Esophagus (tissue), 2 donors: ENCODE results near the gene SLC12A5. TPM values are rescaled to one million over a fixed set of nuclear protein-coding genes. Genes with fewer than 3 reads are reported as not detected.
A peak's percentile ranks its signal among the peaks of the same experiment; 100 is the strongest.

Experiments
- H3K27ac ChIP-seq, 2 donors: one replicate each; pipeline ENCODE4 v1.5.1; 2013; ENCODE audit warnings: low read depth in 2 of 2, mild to moderate bottlenecking in 2 of 2, inconsistent platforms in 1 of 2, low read length in 1 of 2, moderate library complexity in 1 of 2
- H3K27me3 ChIP-seq, 2 donors: one replicate each; pipeline ENCODE4 v1.6.1; 2013; ENCODE audit warnings: low read length in 2 of 2, control low read depth in 1 of 2, mild to moderate bottlenecking in 1 of 2; ENCODE audit not compliant: insufficient read depth in 2 of 2, control insufficient read depth in 1 of 2
- H3K36me3 ChIP-seq, 2 donors: one replicate each; pipeline ENCODE4 v1.6.1; 2013; ENCODE audit warnings: low read length in 1 of 2; ENCODE audit not compliant: control insufficient read depth in 2 of 2, insufficient read depth in 2 of 2
- H3K4me1 ChIP-seq, 2 donors: one replicate each; pipeline ENCODE4 v1.6.1; 2013; ENCODE audit warnings: low read length in 1 of 2; ENCODE audit not compliant: control insufficient read depth in 2 of 2, insufficient read depth in 2 of 2
- H3K4me3 ChIP-seq, 2 donors: one replicate each; pipeline ENCODE4 v1.5.1; 2013; ENCODE audit warnings: low read length in 2 of 2, mild to moderate bottlenecking in 2 of 2, low read depth in 1 of 2, moderate library complexity in 1 of 2
- H3K9me3 ChIP-seq, 2 donors: one replicate each; pipeline ENCODE4 v1.6.1; 2013; ENCODE audit warnings: mild to moderate bottlenecking in 2 of 2, low read depth in 1 of 2, low read length in 1 of 2, moderate library complexity in 1 of 2; ENCODE audit not compliant: control insufficient read depth in 2 of 2, insufficient read depth in 1 of 2
- WGBS, 2 donors: extraction: QIAGEN DNeasy Blood & Tissue Kit; methylation state at CpG; one replicate each; pipeline ENCODE4 v1.1.7; 2013; 5-methylcytosine and 5-hydroxymethylcytosine counted together
- polyA plus RNA-seq, 2 donors: library from polyadenylated mRNA; stranded (reverse); fragments of 200-250 nt; gene quantifications; one replicate each; pipeline ENCODE4 v1.2.3, GENCODE V29; 2013
- donor health status: healthy with polysubstance abuse.
- donor health status: Bipolar disorder and iron deficiency.

SLC12A5 gene
- polyA plus RNA-seq, 2 donors: 0.25 to 0.77 TPM

DNA sequence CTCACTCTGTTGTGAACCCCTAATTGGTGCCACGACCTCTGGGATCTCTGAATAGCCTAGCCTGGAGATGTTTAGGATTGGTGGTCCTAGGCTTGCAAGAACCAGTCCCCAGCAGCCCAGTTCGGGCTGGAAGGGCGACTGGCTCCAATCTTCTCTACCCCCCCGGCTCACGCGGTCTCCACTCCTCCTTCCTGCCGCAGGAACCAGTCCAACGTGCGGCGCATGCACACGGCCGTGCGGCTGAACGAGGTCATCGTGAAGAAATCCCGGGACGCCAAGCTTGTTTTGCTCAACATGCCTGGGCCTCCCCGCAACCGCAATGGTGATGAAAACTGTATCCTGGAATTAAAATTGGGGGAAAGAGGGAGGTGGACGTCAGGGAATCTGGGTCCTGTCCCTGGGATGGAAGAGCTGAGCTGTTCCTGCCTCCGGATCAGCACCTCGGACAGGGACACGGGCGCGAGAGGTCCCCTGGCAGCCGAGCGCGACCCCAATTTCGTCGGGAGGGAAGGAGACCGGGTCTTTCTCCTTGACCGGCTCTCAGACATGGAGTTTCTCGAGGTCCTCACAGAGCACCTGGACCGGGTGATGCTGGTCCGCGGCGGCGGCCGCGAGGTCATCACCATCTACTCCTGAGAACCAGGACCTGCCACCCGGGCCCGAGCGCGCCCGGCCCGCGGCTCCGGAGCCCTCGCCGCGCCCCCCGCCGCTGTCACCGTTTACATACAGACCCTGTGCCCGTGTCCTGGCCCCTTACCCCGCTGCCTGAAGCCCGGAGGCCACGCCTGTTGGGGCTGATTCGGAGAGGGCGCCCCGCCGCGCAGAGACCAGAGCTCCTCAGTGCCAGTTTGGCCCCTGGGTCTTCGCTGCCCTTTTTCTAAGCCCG, 28.2 kb downstream of the SLC12A5 start:
- no peak overlapping the region for H3K4me3 ChIP-seq

DNA sequence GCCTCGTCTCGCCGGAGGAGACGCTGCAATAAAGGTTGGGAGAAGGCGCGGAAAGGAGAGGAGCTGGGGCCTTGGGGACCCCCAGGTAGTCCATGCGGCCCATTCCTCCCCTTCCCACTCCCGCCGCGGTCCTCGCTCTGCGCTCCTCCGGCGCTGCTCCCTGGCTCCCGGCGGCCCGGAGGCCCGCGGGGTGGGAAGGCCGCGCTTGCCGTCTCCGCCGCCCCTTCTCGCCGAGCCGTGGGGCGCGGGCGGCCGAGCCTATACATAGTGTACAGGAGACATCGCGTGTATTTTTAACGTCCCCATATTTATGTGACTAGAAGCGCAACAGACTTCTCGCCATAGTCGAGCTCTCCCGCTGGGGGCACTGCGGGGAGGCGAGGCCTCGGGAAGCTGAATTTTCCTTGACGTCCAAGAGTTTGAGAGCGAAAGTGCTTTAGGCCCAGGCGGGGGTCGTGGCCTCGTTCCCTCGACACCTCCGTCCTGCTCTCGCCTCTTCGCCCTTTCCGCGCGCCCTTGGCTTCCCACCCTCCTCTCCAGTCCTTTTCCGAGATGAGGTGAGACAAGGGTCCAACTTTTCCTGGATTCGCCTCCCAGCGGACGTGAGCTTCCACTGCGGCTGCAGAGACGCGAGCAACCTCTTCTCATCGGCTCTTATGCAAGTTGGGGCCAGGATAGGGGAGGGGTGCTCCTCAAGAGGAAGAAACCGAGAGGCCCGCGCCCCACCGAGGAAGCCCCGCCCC, 29.0 kb downstream of the SLC12A5 start:
- Histone ChIP-seq H3K4me1 (peaks cover 7 to 14% of the 10 kb centered on the region in 2 donors), H3K36me3 (peaks cover 15 to 16% of the 10 kb centered on the region in 2 donors), H3K9me3 (no peaks in the 10 kb centered on the region), H3K4me3 (peak overlapping the region in 1 of 2 donors; percentile 27), H3K27ac (no peak overlapping the region), H3K27me3 (no peaks in the 10 kb centered on the region)
- 10 to 20% methylated on average over 61 to 66 of the region's 66 CpGs for WGBS, 2 donors

More for the DNA sequence above, 28.2 kb downstream of the SLC12A5 start:
- 20 to 28% methylated on average over 56 to 65 of the region's 65 CpGs for WGBS, 2 donors
- Histone ChIP-seq H3K4me1 (peaks cover 7 to 14% of the 10 kb centered on the region in 2 donors), H3K9me3 (no peaks in the 10 kb centered on the region), H3K27ac (no peak overlapping the region), H3K27me3 (no peaks in the 10 kb centered on the region), H3K36me3 (peaks cover 9% of the 10 kb centered on the region in 2 donors)

DNA sequence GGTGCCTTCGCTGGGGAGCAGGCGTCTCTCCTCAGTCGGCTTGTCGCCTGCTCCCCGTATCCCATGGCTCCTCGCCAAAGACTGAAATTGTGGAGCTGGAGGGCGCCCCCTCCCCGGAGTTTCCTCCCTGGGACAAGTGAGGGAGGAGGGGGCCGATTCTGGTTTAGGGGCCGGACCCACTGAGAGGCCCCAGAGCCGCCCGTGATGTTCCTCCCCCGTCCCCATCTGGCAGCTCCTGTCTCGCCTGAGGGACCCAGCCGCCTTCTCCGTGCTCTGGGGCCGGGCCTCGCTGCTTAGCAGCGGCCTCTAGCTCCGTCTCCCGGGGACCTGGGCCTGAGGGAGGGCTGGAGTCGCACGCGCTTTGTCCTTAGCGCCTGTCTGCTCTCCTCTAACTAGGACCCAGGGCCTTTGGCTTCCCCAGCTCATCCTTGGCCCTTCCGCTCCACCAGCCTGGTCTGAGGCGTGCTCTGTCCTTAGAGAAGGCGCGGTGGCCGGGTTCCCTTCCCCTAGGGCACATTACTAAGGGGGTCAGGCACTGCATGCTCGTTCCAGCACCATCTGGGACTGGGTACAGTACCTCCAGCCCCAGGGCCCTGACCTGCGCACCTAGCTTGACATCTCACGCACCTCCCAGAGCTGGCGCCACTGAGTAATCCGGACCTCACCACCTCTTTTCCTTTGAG, 29.7 kb downstream of the SLC12A5 start:
- H3K27ac ChIP-seq: no peak overlapping the region
- H3K4me3 ChIP-seq: no peak overlapping the region
- 21 to 25% methylated on average over 34 to 35 of the region's 35 CpGs for WGBS, 2 donors

DNA sequence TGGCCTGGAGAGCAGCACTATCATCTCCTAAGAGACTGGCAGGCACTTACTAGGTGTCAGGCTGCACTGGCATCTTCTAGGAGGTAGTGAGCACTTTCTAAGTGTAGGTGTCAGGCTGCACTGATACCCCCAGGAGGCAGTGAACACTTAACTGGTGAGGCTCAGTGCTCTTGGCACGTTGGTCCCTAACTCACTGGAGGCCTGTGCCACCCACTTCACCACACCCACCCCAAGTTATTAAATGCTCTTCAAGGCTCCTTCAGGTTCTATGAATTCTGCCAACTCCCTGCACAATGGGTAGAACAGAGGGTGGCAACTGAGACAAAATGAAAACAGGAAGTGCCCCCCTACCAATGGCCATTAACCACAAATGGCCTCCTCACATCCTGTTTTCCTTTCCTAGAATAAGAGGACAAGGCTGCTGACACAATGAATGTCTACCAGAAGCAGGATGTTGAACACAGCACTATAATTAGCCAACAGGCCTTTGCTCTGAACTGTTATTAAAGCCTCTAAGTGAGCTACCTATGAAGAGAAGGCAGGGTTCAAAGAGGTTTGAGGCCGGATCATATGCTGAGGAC, 31.4 kb downstream of the SLC12A5 start:
- Histone ChIP-seq H3K4me3 (no peak overlapping the region), H3K9me3 (no peaks in the 10 kb centered on the region), H3K27ac (no peak overlapping the region), H3K36me3 (peaks cover 37 to 38% of the 10 kb centered on the region in 2 donors), H3K4me1 (peaks cover 7 to 14% of the 10 kb centered on the region in 2 donors), H3K27me3 (no peaks in the 10 kb centered on the region)
- 51 to 55% methylated on average over 2 of the region's 2 CpGs for WGBS, 2 donors

More for the DNA sequence above, 29.7 kb downstream of the SLC12A5 start:
- Histone ChIP-seq H3K9me3 (no peaks in the 10 kb centered on the region), H3K4me1 (peaks cover 7 to 14% of the 10 kb centered on the region in 2 donors), H3K27me3 (no peaks in the 10 kb centered on the region), H3K36me3 (peaks cover 20 to 23% of the 10 kb centered on the region in 2 donors)

DNA sequence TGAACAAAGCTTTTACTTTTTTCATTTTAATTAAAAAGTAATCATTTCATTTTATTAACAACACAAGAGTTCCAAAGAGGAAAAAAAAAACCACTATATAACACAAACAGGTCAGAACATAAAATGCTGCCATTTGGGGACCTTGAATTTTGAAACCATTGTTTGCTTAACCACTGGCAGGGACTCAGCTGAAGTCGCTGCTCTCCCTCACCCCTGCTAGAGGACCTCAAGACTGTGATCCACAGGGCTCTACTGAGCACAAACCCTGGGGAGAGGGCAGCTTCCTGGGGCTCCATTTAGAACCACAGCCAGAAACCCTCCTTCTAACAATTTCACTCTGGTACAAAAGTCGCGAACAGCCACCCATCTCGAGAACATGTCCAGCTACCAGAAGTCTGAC, 32.0 kb downstream of the SLC12A5 start:
- peak overlapping the region in 1 of 2 donors; percentile 6 for H3K27ac ChIP-seq
- no peaks in the 10 kb centered on the region for H3K27me3 ChIP-seq
- H3K4me3 ChIP-seq: no peak overlapping the region
- no peaks in the 10 kb centered on the region for H3K9me3 ChIP-seq
- 75 to 85% methylated on average over 4 of the region's 4 CpGs for WGBS, 2 donors
- H3K36me3 ChIP-seq: peaks cover 38 to 39% of the 10 kb centered on the region in 2 donors
- H3K4me1 ChIP-seq: peaks cover 7 to 14% of the 10 kb centered on the region in 2 donors

DNA sequence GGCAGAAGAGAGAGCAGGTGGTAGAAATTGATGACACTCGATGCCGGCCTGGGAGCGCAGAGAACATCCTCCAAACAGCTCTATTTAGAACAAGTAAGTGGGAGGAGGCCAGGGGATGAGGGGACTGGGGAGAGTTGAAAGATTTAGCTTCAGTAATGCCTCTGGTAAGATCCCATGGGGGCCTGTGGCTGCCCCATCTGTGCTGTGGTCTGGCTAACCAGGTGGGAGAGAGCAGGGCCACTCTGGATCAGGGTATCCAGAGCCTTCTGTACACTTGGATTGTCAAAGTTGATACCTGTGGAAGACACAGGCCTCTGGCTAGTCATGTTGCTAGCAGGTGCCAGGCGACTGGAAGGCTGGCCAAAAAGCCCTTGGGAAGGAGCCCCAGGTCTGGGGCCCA, 33.1 kb downstream of the SLC12A5 start:
- no peak overlapping the region for H3K4me3 ChIP-seq
- no peak overlapping the region for H3K27ac ChIP-seq
- 89% methylated on average over 4 of the region's 4 CpGs for WGBS, 2 donors
- H3K9me3 ChIP-seq: no peaks in the 10 kb centered on the region
- H3K4me1 ChIP-seq: peaks cover 7 to 14% of the 10 kb centered on the region in 2 donors
- peaks cover 45 to 48% of the 10 kb centered on the region in 2 donors for H3K36me3 ChIP-seq
- no peaks in the 10 kb centered on the region for H3K27me3 ChIP-seq

DNA sequence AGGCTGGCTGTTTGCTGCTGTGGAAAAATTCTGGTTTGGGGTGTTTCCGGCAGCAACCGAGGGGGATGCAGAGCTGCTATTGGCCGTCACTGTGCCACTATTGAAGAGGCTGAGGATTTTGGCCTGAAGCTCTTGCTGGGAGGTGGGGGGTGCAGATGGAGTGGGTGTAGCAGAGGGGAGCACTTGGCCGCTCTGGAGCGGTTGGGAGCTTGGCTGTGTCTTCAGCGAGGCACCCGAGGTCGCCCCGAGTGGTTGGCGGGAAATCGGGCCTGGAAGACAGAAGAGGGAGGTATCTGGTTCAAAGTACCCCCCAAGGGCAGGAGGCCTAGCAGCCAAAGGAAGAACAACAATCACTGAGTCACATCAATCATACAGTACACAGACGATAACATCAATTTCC, 33.6 kb downstream of the SLC12A5 start:
- peaks cover 7 to 12% of the 10 kb centered on the region in 2 donors for H3K4me1 ChIP-seq
- H3K27me3 ChIP-seq: no peaks in the 10 kb centered on the region
- H3K4me3 ChIP-seq: no peak overlapping the region
- 78 to 81% methylated on average over 12 of the region's 12 CpGs for WGBS, 2 donors
- no peaks in the 10 kb centered on the region for H3K9me3 ChIP-seq
- H3K27ac ChIP-seq: no peak overlapping the region
- H3K36me3 ChIP-seq: peaks cover 47 to 48% of the 10 kb centered on the region in 2 donors

DNA sequence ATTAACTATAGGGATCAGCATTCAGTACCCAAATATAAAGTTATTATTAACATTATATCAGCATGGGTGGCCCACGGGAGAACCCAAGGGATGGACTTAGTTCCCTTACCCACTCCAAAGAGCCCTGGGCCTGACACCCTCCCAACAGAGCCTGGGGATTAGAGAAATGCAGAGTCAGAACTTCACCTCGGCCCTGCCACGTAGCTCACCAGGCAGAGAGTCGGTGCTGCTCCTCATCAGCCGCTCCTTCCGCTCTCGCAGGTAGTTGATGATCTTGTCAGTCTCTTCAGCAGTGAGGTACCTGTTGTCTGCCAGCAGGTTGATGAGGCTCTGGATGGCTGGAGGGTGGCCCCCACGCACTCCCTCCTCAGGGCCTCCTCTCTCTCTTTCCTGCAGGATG, 34.1 kb downstream of the SLC12A5 start:
- Histone ChIP-seq H3K4me1 (peaks cover 5 to 7% of the 10 kb centered on the region in 2 donors), H3K27me3 (no peaks in the 10 kb centered on the region), H3K36me3 (peaks cover 47 to 48% of the 10 kb centered on the region in 2 donors), H3K4me3 (no peak overlapping the region), H3K9me3 (no peaks in the 10 kb centered on the region), H3K27ac (no peak overlapping the region)
- 94 to 97% methylated on average over 8 of the region's 8 CpGs for WGBS, 2 donors

DNA sequence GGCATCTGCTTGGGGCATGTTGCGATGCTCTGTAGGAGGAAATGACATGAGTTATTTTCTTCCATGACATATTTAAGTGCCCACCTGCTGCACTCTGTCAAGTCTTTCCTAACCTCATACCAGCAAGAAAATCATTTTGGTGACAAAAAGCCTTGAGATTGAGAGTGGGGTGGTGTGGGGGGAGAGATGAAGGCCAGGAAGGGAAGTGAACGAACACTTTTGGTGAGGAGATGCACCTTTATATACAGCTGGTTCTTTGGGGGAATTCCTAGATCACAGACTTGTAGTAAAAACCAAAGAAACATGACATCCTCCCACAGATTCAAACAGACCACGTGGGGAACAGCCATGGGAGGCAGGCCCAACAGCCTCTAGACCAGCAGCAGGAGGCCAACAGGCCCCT, 34.6 kb downstream of the SLC12A5 start:
- no peaks in the 10 kb centered on the region for H3K9me3 ChIP-seq
- peaks cover 2% of the 10 kb centered on the region in 2 donors for H3K4me1 ChIP-seq
- H3K4me3 ChIP-seq: no peak overlapping the region
- peaks cover 47 to 50% of the 10 kb centered on the region in 2 donors for H3K36me3 ChIP-seq
- H3K27me3 ChIP-seq: no peaks in the 10 kb centered on the region
- no peak overlapping the region for H3K27ac ChIP-seq
- 76 to 90% methylated on average over 3 of the region's 3 CpGs for WGBS, 2 donors
